ENCODE data around the gene PPY.

Gene PPY

DNA sequence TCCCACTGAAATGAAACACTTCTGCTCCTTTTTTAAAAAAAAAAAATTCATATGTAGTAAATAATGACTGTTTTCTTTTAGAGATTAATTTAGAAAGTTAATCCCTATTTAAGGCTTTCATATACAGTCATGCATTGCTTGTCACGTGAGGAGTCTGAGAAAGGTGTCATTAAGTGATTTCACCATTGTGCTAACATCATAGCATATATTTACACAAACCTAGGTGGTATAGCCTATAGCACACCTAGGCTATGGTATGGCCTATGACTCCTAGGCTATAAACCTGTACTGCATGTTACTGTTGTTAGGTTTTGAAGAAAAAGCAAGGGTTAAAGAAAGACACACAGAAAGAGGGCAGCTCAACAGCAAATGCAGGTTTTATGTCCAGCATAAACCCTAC is 13.7 kb downstream of the PPY start:
- no peak for DNase-seq

- DNase-seq = peak in 1 of 2 experiments; percentile 44
These were observed 14.3 kb downstream of the PPY start for GRCh38 chr17:43927929-43928328.

DNA sequence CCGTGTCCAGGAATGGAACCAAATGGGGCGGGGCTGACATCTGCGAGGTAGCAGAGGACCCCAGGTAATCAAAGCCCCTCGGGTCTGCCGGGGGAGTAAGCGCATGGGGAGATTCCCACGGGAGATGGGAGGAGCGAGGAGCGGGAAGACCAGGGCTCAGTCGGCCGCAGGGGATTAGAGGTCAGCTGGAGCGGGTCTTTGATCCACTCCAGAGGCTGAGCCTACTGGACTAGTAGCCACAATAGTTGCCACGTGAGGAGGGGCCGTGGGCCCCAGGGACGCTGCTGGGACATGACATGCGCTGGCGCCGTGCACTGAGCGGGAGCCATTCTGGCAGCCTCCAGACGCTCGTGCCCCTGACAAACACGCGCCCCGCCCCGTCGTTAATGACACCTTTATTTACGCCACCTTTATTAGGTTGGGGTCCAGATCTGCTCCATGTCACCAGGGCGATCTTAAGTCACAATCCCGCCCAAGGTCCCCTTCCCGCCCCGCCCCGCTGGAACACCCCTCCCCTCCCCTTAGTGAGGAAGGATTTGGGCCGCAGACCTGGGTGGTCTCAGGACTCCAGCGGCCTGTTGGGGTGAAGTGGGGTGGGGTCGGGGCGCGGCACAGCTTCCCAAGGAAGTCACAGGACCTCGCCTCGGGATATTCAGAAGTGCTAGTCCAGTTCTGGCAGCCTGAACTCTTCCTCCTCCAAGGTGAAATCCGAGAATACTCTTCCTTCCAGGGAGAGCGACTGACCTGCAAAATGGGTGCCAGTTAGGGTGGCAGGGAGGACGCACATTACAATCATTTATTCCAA is 15.0 kb downstream of the PPY start:
- peak; percentile 14 to 44 for DNase-seq

- no peak for DNase-seq
These were observed 17.7 kb downstream of the PPY start for GRCh38 chr17:43924558-43924957.

DNA sequence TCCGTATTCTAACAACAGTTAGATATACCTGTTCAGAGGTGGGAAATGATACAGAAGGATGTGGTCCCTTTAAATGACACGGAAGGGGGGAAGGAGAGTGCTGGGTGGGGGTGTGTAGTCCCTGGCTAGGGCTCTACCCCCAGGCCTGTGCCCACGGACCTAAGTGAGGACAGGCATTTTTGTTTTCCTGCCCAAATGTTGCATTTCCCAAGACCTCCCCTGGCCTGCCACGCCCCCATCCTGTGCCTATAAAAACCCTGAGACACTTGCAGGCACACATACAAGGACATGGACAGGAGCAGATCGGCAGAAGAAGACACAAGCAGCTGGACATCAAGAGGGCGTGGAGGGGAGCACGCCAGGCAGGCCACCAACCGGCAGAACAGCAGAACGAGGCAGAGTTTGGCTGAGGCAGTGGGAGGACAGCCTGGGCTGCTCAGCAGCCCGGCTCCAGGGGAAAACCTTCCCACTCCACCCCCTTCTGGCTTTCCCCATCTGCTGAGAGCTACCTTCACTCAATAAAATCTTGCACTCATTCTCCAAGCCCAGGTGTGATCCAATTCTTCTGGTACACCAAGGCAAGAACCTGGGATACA is 21.7 kb downstream of the PPY start:
- no peak for DNase-seq

GRCh38 chr17:43918026-43918389 is 24.3 kb downstream of the PPY start:
- no peak for DNase-seq

DNA sequence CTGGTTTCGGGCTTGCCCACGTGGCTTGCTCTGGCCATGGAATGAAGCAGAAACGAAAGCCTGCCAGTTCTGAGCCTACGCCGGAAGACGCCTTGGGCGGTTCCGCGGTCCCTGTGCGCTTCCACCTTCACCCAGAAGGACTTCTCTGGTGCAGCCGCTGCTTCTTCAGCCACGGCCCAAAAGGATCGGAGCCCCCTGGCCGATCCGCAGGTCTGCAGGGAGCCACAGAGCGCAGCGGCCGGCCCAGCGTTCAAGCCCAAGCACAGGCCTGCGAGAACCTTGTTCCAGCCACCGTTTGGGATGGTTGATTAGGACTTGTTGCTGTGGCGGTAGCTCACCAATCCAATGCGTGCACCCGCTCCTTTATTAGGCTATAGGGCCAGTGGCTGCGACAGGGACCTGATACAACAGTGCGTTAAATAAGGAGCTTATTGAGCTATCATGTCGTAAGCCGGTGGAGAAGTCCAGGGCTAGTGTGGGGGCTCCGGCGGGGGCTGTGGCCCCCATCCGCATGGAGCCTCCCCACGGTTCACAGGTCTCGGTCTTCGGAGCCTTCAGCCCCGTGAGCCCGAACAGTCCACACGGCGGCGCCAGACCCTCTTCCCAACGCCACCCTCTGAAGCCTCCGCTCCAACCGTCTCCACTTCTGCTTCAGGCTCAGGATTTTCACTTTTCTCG is 24.8 kb downstream of the PPY start:
- peak in 1 of 2 experiments; percentile 52 for DNase-seq

DNA sequence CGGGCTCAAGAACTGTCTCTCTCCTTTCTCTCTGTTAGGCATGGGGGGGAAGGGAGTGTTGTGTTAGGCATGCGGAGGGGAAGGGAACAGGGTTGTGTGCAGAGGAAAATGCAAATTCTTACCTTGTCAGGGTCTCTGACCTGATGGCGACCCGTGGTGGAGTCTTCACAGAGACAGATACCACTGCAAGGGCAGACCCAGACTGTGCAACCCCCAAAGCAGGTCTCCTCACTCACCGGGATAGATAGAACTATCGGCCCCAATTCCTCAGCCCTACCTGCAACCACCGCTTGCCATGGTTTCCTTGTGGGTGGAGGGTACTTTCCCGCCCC is 25.3 kb downstream of the PPY start:
- DNase-seq = no peak

- no peak for DNase-seq
These were observed 25.9 kb downstream of the PPY start for GRCh38 chr17:43916385-43916784.

- no peak for DNase-seq
These were observed 26.7 kb downstream of the PPY start for GRCh38 chr17:43915559-43915958.

DNA sequence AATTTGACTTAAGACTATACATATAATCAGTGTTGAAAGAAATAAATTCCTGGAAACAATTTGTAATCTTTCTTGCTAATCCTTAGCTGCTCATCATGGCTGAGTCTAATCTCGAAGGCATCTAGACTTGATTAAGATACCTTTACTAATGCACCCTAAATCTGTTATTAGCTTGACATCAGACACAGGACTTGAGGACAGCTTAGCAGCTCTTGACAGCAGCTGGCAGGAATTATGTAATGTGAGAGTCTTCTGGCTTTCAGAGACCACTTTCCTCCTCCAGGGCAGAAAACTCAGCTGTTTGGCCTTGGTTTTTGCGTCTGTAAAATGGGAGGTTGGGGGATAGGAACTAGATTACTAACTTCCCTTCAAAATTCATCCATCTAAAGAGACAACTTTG is 27.8 kb downstream of the PPY start:
- DNase-seq = peak; percentile 89 to 96

DNA sequence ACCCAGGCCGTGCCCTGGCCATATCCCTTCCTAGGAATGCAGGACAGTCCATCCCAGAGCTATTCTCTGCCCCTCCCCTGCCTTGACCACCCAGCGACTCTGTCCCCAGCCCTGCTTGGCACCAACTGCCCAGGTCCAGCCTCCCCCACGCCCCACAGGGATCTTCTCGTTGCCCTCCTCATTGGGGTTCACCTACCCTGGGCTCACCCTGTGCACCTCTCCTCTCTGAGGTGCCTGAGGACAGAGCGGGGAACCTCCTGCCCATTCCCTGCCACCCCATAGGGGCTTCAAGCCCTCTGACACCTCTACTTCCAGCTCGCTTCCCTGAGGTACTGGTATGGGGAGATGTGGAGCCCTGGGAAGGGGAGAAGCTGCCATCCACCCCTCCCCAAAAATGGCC is 28.7 kb downstream of the PPY start:
- no peak for DNase-seq

DNA sequence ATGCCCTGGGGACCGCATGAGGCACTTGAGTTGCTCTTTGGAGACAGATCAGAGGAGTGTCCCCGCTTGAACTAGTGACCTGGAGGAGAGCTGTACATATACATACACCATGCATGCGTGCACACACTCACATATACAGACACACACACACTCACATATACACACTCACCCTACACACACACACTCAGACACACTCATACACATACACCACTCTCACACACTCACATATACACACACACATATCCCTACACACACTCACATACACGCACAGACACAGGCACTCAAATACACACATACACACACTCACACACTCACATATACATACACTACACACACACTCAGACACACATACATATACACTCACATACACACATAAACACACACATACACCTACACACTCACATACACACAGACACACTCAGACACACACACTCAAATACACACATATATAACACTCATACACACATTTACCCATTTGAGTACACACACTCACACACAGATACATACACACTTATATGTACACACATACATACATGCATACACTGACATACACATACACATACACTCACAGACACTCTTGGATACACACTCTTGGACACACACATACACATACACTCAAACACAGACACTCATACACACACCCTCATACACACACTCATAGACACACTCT is 29.5 kb downstream of the PPY start:
- DNase-seq = no peak

DNA sequence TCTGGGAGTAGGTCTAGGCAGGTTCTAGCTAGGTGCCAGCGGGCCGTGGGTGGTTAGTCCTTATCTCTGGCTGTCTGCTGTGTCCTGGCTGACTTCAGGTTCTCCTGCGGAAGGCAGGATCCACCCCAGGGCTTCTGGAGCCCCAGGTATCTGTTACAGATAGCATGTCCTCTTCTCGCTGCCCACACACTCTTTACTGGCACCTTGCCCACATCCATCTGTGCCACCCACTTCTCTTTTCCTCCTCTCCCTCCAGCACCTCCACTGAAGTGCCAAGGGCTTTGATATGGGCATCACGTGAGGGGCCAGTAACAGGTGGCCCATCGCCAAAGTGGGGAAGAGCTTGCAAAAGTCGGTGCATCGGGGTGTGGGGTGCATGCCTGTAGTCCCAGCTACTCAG is 30.4 kb downstream of the PPY start:
- peak; percentile 90 to 91 for DNase-seq

DNA sequence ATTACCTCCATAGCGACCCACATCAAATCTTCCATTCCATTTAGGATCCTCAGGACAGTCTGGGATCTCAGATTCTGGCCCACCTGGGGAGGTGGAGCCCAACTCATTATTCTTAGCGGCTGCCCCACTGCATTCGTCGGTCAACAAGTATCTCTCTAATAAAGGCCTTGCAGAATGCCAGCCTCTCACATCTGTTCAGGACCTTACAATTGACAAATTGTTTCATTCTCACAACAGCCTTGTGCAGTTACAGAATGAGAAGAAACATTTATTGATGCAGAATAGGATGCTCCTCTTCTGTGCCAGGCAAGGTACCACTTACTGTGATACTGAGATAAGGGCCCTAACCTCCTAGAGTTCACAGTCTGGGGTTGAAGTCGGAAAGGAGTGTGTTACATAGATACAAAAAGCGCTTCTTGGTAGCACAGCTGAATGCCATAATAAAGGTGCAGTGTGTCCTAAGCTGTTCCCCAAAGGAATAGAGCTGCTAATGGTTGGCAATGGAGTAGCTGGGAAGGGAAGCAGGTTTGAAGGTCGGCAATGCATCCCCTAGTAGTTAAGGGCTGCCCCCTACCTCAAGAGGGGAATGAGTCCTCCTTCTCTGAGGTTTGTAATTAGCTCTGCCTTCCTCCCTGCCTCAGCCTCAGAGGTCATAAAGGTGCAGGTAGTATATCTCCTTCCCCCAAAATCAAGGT is 32.6 kb downstream of the PPY start:
- DNase-seq = no peak

GRCh38 chr17:43907998-43908721 is 34.1 kb downstream of the PPY start:
- DNase-seq = peak; percentile 62 to 88

DNA sequence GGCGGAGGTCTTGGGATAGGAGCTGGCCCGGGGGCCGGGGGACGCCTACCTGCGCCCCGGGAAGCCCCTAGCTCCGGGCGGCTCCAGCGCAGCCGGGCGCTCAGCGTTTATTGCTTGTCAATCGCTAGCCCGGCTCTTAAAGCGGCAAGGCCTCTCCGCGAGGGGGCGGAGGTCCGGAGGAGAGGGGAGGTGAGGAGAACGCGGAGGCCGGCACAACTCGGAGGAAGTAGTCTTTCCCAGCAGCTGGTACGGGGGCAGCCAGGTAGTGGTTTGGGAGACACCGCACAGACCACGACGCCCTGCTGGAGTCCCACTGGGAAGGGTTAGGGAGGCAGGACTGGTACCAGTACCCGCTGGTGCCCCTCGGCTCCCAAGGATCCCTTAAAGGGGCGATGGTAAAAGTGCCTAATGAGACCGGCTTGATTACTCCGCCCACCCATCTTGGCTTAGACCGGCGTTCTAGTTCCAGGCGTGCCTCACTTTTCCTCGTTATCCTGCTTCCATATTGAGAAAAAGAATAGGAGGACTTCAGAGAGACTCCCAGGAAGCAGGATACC is 34.8 kb downstream of the PPY start, which contains the start of gene MPP2:
TSS of gene MPP2 (minus strand) at position 112 of the 557 bp plus-strand sequence. CDS start 3,076 bp downstream, outside the sequence.
- DNase-seq = peak; percentile 83 to 91

DNA sequence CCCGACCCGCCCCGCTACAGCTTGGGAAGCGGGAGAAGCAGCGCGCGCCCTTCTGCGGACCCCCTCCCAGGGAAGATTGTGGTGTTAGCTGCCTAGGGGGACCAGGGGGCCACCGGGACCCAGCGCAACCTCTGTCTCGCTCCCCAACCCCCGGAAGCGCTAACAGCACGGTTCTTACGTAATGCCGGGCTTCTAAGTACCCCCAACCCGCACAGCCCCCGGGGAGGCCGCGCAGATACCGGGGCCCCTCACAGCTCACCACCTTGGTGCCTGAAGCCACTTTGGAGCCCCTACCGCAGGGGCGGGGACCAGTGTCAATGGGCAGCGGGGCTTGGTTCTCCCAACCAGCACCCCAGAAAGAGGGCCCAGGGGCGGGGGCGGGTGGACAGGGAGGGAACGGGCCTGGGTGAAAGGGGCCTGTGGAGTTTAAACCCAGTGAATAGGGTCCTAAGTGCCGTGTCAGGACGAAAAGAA is 35.3 kb downstream of the PPY start:
- no peak for DNase-seq

DNA sequence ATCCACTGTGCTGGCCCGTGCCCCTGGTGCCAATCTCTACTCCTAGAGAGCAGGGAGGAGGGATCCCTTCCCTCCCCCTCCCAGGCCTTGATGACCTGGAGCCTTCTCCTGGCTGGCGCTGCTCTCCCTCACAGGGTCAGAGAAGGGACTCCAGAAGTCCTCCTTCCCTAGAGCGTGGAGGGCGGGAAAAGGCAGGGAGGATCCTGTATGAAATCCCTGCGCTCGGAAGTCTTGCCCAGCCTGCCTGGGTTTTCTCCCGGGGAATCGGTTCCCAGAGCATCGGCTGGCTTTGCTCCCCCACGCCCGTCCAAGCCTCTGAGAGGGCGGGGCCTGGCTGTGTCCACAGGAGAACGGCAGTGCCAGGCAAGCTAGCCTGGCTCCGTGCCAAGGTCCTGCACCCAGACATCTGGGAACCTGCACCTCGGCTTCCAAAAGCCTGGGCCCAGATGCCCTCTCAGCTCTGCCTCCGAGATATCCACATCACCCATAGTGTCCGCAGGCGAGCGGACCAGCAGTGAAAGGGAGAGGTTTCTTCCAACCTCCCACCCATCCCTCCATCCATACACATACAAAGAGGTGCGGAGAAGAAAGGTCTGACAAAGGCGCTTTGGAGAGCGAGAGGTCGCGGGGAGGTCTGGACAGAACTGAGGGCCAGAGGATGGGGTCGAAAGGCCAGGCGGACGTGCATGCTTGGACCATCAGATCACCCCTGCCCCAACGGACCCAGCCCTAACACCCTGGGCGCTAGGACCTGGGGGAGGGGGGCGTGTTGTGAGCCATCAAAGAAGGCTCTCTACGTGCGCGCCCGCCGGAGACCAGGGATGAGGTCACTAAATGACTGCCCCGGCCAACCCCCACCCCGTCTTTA is 36.1 kb downstream of the PPY start:
- DNase-seq = peak; percentile 76 to 78

- DNase-seq = peak; percentile 98 to 99
These were observed 36.8 kb downstream of the PPY start for GRCh38 chr17:43905400-43905984.
